GM18868 (cell line): Measurements from ENCODE around the gene CLCNKA.
"Not testable (repeated sequence)": the region's sequence is repeated elsewhere in the genome, so short reads cannot be mapped to it uniquely, and the experiment has no call there.

Source experiments
- ATAC-seq: cut with Tn5 transposase; IDR thresholded peaks from one replicate; pipeline ENCODE4 v1.9.1; 2021; ENCODE audit warnings: mild to moderate bottlenecking, moderate library complexity; ENCODE audit not compliant: unreplicated experiment

CLCNKA gene

DNA sequence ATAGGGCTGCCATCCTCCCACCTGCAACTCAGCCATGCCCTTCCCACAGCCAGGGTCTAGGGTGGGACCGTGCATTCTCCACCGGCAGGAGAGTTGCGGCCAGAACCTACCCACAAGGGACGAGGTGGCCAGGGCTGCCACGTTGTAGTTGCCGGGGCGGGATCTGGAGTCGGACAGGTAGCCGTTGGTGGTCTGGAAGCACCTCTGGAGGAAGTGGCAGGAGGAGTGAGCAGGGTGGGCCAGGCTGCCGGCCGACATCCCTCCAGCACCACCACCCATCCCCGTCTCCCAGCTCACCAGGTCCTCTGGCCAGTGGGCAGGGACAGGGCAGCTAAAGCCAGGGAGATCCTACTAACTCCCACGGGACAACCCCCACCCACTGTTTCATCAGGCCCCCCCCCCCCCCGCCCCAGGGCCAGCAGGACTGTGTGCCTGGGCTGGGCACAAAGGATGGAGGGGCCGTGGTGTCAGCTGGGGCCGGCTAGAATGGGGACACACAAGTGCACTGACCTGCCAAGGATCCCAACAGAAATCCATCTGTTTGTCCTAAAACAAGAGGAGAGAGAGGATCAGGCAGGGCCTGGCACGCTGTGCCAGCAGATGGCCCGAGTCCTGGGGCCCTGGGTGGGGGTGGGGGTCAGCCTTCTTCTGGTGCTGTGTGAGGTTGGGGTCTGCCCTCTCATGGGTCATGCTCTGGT, 40.3 kb downstream of the CLCNKA start:
- ATAC-seq: not testable (repeated sequence)

DNA sequence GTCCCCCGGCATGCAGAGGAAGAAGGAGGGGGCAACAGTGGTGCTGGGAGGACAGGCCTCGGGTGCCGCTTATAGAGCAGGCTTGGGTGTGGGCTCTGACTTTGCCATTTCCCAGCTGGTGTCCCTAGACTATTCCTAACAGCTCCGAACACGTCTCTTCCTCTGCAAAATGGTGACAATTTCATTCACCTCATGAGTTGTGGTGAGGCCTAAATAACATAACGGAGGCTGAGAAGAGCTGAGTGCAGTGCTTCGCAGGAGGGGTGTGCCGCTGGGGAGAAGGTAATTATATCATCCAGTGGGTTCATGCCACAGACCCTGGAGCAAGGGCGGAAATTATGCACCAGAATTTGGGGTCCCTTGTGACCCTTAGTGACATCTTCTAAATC, 40.8 kb downstream of the CLCNKA start:
- ATAC-seq: not testable (repeated sequence)

DNA sequence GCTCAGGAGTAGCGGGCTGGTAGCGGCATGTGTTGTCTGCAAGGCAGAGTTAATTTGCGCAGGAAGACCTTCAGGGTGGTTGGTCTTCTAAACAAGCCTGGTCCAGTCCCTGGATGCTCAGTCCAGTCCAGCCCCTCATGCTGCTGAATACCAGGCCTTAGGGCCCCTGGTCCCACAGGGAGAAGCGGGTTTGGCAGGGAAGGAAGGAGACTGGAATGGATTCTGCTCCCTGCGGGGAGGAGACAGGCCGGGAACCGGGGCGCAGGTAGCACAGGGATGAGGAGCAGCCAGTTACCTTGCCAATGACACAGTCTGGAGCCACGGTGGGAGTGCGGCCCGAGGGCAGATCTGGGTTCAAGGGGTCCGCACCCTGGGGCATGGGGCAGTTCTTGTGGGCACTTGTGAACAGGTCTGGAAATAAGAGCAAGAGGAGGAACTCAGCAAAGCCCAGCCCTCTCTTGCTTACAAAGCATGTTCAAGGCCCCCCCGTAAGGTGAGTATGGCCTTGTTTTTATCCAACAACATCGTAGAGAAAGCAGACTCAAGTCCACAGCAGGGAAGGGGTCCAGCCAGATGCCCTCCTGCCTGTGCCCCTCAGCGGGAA, 41.5 kb downstream of the CLCNKA start:
- no peak for ATAC-seq

DNA sequence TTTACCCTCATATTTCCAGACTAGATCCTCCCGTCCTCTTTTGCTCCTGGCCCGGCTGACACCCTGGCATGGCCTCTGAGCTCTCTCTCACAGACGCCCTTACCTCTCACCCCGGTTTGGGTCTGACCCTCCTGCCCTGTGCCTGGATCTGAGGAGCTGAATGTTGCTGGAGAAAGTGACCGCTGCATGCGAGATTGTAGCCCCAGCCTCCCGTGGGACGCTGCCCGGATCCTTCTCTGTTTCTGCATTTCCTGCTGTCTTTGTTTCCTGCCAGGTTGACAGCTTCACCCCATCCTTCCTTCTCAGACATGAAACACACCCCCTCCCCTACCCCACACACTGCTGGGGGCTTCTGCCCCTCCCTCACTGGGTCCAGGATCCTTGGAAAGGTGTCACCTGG, 42.1 kb downstream of the CLCNKA start:
- ATAC-seq: no peak

DNA sequence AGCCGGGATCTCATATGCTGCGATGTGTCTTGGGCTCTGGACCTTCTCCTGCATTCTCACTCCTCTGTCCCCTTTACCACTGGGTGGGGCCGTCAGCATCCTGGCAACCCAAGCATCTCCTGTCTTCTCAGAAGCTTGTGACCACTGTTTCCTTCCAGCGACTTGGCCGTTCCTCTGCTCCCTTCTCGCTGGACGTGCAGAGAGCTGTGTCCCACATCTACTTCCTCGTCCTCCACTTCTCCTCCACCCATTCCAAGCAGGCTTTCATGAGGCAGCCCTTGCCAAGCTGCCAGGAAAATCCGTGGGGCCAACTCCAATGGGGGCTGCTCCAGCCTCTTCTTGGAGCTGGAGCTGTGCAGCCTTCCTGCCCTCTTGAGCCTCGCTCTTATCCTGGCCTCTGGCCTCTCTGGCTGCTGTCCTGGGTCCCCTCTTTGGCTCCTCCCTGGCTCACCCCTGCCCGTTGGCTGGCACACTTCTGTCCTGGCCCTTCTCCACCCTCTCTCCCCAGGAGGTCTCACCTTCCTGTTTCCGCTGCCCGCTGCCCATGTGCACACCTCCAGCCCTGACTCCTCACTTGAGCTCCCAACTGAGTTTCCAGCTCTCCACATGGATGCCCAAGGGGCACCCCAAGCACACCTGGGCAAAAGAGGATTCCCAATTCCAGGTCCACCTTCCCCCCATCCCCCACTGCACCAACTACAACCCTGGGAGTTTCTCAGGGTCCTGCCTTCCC, 42.9 kb downstream of the CLCNKA start:
- ATAC-seq: no peak

DNA sequence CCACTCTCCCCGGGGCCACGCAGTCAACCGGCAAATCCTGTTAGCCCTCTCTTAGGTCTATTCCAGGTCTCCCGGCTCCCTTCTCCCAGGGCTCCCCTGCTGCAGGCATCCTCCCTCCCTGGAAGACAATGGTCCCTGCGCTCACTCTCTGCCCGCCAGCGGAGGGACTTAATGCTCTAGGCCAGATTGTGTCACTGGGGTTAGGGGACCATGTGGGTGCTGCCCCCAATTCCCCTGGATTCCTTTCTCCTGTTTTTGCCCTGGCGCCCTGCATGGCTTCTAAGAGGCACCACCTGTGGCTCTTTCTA, 43.4 kb downstream of the CLCNKA start:
- no peak for ATAC-seq

DNA sequence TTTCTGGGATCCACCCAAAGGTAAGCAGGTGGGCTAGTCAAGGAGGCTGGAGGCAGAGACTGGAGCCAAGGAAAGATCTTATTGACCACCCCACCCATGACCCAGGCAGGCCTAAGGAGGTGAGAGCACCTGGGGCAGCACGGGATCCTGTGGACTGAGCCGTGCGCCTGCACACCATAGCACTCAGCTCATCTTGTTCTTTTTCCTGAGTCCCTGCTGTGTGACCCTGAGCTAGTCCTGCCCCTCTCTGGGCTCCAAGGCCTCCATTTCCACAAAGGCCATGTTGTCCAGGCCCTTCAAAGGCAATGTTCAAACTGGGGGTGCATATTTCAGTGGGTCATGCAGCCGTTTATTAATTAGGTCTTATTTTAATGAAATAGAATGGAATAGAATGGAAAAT, 44.4 kb downstream of the CLCNKA start:
- ATAC-seq: no peak

DNA sequence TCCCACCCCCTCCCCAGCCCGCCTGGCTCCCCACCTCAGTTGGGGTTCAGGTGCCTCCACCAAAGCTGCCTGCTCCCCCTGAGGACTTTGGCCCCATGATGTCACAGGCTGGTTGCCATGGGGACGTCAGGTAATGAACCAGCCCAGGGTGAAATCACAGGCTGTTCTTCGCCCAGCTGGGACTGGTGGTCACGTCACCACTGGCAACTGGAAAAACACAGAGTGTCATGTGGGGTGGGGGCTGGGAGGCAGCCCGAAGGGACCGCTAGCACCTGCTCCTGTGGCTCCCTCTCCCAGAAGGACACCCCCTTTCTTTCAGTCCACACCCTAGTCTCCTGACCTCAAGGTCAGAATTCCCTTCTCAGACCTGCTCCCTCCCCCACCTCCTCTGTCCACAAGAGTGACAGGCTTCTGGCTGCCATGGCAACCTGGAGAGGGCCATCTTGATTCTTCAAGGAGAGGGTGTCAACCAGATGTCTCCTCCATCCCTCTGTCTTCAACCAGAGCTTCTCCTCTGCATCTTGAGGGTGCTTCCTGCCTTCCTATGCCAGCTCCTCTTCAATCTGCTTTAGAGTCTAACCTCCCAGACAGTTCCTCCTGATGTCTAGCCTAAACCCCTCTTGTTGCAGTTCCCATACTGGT, 45.4 kb downstream of the CLCNKA start:
- no peak for ATAC-seq

DNA sequence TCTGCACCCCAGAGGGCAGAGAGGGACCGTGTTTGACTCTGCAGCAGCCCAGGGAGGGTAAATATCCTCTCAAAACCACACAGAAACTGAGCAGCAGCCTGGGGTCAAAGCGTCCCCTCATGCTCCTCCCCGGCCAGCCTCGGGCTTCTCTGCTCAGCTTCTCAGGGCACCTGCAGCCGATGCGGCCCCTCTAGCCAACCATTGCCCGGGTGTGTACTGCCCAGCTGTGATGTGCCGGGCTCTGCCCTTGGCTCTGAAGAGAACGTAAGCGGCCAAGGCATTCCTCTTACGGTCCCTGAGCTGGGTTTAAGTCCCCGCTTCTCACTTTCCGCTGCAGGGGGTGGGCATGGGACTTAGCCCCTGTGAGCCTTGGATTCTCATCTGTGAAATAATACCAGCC, 46.1 kb downstream of the CLCNKA start:
- ATAC-seq: no peak

DNA sequence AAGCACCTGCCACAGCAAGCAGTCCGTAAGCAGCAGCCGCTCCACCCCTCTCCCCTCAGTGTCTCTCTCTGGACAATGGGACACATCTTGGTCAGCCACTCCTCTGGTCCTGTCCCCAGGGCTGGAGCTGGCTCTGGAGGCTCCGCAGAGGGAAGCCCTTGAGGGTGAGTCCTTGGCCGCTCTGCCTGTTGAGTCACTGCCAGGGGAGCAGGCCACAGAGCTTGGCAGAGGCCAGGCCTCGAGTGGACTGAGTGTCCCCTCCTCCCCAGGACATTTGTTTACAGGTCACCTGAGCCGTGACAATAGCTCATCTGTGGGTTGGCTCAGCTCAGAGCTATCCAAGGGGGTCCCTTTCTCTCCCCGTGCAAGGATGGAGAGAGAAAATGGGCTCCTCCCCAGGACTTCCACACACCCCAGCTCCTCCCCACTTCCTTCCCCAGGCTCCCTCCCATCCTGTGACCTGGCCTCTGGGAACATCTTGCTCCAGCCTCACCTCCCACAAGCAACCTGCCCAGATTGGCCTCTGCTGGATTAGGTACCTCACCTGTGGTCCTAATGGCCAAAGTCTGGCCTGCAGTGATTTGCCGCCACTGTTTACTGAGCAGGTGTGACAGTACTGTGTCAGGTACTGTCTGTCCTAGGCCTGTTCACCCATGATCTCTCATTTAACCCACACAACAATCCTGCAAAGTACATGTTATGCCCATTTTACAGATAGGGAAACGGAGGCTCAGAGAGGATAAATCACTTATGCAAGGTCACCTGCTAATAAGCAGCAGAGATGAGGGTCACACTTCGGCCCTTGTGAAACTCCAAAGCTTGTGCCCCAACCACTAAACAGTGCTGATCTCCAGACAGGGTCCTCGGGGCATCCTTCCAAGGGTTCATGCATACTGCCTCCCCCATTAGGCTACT, 46.8 kb downstream of the CLCNKA start:
- ATAC-seq: no peak

DNA sequence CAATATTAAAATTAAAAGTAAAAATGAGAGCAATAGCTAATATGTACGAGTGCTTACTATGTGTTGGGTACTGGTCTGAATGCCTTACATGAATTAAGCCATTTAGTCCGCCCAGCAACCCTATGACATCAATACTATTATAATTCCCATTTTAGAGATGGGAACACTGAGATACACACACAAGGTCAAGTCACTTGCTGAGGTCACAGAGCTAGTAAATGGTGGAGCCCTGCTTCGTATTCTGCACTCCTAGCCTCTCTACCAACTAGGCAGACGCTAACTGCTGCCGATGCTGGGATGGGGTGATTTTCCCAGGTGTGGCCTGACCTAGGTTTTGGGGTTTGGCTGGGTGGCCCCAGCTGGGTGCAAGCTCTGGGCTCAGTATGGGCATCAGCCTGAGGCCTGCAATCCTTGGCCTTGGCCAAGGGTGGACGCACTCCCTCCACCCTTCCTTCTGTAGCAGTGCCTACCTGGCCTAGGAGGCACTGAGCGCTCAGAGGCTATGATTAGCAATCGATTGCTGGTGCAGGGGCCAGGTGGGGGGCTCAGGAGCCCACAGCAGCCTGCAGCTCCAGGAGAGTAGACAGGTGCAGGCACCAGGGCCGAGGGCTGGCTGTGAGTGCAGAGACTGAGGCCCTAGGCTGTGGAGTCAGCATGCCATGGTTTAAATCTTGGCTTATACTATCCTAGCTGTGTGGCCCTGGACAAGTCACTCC, 49.0 kb downstream of the CLCNKA start:
- ATAC-seq: no peak

DNA sequence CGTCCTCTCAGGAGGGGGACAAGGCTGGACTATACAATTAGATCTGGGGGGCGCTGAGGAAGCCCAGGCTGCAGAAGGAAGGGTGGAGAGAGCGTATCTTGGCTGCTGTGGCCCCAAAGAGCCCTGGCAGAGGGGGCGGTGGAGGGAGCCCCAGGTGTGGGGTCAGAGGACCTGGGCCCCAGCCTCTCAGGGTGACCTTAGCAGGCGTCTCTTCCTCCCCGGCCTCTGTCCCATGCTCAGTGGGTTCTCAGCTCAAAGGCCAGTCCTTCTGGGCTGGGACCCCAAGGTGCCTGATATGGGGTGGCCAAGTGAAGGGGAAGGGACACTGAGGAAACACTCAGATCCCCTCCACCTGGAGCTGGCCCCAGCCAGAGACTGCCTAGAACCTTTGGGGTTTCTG, 49.8 kb downstream of the CLCNKA start:
- no peak for ATAC-seq

DNA sequence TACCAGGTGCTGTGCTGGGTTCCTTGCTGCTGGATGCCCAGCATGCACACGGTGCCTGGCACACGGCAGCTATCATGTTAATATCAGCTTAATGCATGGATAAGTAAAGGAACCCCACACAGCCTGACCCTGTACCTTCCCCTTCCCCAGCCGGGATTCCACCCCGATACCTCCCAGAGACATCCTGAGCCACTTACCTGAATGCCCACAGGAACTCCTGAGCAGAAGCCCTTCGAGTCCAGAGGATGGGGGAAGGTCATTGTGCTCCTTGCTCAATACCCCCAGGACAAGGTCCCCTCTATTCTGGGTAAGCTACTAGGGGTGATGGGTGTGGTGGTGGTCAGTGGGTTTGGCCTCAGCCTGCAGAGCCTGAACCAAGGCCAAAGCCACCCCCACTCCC, 50.3 kb downstream of the CLCNKA start:
- no peak for ATAC-seq

DNA sequence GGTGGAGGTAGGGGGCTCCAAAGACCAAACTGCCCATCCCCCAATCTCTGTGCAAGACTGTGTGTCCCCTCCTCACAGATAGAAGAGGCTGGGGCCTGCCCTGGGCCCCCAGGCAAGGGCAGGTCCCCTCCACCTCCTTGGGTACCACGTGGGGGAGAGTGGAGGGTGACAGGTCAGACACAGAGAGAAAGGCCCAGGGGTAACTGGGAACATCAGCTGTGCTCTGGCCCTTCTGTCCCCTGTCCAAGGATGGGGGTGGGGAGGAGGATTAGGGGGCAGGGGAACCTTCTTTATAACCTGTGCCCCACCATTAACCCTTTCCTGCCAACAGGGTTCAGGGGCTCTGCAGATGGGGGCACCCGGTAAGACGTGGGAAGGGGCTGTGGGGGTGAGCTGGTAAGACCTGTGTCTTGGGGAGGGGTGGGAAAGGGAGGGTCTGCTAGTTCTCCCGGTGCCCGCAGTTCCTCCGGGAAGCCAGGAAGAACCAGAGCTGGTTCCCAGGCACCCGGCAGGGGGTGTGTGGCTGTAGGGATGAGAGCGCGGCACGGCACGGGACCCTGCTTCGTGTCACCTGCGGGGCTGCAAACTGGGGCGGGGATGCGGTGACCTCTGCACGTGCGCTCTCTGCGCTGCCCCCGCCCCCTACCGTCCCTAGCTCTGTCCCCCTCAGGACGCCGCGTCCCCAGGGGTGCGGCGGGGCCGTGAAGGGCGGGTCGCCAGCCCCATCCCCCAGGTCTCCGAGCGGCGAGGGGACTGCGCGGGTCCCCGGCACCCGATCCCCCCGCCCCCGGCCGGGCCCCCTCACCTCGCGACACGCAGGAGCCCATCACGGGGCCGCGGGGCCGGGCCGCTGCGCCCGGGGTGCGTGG, 51.0 kb downstream of the CLCNKA start:
- ATAC-seq: no peak

DNA sequence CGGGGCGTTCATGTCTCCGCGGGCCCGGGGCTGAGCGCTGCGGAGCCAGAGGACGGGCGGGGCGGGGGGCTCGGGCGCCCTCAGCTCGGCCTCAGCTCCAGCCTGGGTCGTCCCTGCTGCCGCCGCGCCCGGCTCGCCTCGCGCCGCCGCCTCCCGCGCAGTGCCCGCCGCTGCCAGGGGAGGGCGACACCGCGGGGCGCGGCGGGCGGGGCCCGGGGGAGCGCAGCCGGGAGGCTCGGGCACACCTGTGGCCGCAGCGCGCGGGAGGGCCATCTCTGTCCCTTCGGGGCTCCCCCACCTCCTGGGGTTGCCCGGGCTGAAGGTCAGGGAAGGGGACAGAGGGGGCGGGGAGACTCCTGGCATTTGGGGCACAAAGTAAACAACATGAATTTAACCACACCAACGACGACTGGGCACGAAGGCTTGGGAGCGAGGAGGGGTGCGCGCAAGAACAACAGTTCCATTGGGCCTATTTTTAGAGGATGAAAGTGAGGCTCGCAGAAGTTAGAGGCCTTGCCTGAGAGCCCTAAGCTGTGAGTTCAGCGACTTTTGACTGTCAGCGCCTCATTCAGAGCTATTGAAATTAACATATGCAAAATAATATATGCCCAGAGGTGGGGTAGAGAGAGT, 51.8 kb downstream of the CLCNKA start, which contains the start of gene FAM131C:
Gene FAM131C, minus strand, starts transcription at position 162 of the 630 bp plus-strand sequence. CDS start 209 bp downstream, outside the sequence.
- no peak for ATAC-seq

DNA sequence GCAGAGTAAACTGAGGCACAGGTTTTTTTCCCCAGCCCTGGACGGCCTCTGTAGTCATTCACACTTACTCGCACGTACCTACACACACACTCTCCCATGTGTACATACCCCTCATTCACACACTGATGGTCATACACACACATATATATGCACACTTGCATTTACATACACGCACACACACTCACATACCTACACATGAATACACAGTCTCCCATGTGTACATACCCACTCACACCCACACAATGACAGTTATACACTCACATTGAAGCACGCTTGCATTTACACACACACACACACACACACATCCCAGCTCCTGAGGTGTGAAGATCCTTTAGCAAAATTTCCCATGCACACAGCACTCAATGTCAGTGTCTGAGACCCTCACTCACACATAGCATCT, 52.4 kb downstream of the CLCNKA start:
- ATAC-seq: no peak

DNA sequence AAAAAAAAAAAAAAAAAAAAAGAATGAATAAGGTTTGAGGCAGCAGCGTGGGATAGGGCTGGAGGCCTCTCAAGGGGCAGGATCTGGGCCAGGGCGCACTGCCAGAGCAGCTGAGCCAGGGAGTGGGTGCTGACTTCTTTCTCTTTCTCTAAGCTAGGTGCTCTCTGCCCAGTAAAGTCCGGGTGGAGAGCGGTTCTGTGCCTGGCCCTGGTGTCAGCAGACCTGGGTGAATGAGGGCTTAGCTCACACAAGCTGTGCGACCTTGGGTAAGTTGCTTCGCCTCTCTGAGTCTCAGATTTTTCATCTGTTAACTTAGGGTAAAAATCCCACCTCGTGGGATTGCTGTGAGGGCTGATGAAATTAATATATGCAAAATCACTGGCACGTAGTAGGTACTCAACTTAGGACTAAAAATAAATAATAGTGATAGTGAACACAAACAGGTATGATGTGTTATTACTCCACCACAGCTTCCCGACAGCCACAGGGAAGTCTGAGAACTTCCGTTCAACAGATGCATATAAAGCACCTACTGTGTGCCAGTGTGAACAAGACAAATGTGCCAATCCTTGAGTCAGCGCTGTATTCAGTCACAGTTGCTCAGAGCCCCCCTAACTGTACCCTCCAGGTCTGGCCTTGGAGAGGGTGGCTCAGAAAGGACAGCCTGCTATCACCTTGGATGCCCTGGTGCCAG, 53.6 kb downstream of the CLCNKA start:
- ATAC-seq: no peak
